ENCODE measurements around the gene ATE1. TPM values are rescaled to one million over a fixed set of nuclear protein-coding genes. Genes with fewer than 3 reads are reported as not detected.
A peak's percentile ranks its signal among the peaks of the same experiment; 100 is the strongest.

The ATE1 gene
- total and polyA plus RNA-seq, 4 donors: 4.2 to 47.8 (median 13.2) TPM

- peak in 2 of 3 donors; percentile 65 to 72 for DNase-seq
- Histone ChIP-seq H3K36me3 (ENCODE audit: control insufficient read depth in 4 of 4, insufficient read depth in 4 of 4, low read length in 4 of 4) (no peaks in the 10 kb centered on the region), H3K4me1 (ENCODE audit: control insufficient read depth in 5 of 5, insufficient read depth in 5 of 5, low read length in 5 of 5) (peaks cover 0 to 11% (median 5%) of the 10 kb centered on the region in 5 donors), H3K27ac (ENCODE audit: low read depth in 1 of 2, low read length in 1 of 2) (no peak overlapping the region), H3K9me3 (ENCODE audit: control insufficient read depth in 4 of 4, insufficient read depth in 3 of 4, low read length in 3 of 4) (no peaks in the 10 kb centered on the region), H3K4me3 (no peak overlapping the region), H3K9ac (ENCODE audit: insufficient read depth in 1 of 2, low read length in 2 of 2) (no peak overlapping the region), H3K27me3 (ENCODE audit: control insufficient read depth in 3 of 3, insufficient read depth in 3 of 3, low read length in 2 of 3) (no peaks in the 10 kb centered on the region)
- 52 to 54% methylated on average over 13 of the region's 13 CpGs for WGBS, 2 donors
- TF ChIP-seq, protein P1, sequence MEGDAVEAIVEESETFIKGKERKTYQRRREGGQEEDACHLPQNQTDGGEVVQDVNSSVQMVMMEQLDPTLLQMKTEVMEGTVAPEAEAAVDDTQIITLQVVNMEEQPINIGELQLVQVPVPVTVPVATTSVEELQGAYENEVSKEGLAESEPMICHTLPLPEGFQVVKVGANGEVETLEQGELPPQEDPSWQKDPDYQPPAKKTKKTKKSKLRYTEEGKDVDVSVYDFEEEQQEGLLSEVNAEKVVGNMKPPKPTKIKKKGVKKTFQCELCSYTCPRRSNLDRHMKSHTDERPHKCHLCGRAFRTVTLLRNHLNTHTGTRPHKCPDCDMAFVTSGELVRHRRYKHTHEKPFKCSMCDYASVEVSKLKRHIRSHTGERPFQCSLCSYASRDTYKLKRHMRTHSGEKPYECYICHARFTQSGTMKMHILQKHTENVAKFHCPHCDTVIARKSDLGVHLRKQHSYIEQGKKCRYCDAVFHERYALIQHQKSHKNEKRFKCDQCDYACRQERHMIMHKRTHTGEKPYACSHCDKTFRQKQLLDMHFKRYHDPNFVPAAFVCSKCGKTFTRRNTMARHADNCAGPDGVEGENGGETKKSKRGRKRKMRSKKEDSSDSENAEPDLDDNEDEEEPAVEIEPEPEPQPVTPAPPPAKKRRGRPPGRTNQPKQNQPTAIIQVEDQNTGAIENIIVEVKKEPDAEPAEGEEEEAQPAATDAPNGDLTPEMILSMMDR (IDR thresholded peaks at IDR 0.05; ENCODE audit: control extremely low read depth, extremely low read depth): no peak
- ATAC-seq (ENCODE audit: insufficient read depth, low FRiP score): no peak
Observed at GRCh38 chr10:121736315-121737130, 191.3 kb downstream of the ATE1 start.

GRCh38 chr10:121735263-121735662 is 192.6 kb downstream of the ATE1 start:
- TF ChIP-seq, protein P1 (IDR thresholded peaks at IDR 0.05; ENCODE audit: control extremely low read depth, extremely low read depth): no peak
- H3K4me3 ChIP-seq: no peak overlapping the region
- no peak overlapping the region for H3K9ac ChIP-seq (ENCODE audit: insufficient read depth in 1 of 2, low read length in 2 of 2)
- 79 to 80% methylated on average over 13 of the region's 13 CpGs for WGBS, 2 donors
- no peaks in the 10 kb centered on the region for H3K9me3 ChIP-seq (ENCODE audit: control insufficient read depth in 4 of 4, insufficient read depth in 3 of 4, low read length in 3 of 4)
- ATAC-seq (ENCODE audit: insufficient read depth, low FRiP score) (no peak), DNase-seq (no peak)
- H3K36me3 ChIP-seq (ENCODE audit: control insufficient read depth in 4 of 4, insufficient read depth in 4 of 4, low read length in 4 of 4): no peaks in the 10 kb centered on the region
- H3K27ac ChIP-seq (ENCODE audit: low read depth in 1 of 2, low read length in 1 of 2): no peak overlapping the region
- peaks cover 0 to 11% (median 5%) of the 10 kb centered on the region in 5 donors for H3K4me1 ChIP-seq (ENCODE audit: control insufficient read depth in 5 of 5, insufficient read depth in 5 of 5, low read length in 5 of 5)
- no peaks in the 10 kb centered on the region for H3K27me3 ChIP-seq (ENCODE audit: control insufficient read depth in 3 of 3, insufficient read depth in 3 of 3, low read length in 2 of 3)

DNA sequence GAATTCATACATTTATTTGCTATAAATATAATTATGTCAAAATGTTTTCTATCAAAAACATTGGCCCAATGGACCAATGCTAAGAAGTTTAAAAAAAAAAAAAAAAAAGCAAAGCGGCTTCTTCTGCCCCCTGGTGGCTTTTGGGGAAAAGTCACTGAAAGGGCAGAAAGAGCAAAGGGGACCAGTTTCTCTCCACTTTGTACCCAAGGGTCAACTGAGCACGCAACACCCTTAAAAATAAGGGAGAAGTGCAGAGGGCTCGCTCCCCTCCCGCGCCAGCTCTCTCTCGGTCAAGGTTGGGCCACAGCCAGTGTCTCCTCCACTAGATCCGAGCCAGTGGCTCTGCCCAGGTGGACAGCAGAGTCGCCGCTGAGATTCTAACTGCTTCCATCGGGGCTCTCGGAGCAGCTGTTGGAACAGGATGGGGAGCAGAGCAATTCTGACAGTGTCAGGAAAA is 193.2 kb downstream of the ATE1 start:
- peak in 2 of 3 donors; percentile 28 to 32 for DNase-seq
- ATAC-seq (ENCODE audit: insufficient read depth, low FRiP score): no peak
- Histone ChIP-seq H3K9me3 (ENCODE audit: control insufficient read depth in 4 of 4, insufficient read depth in 3 of 4, low read length in 3 of 4) (no peaks in the 10 kb centered on the region), H3K27me3 (ENCODE audit: control insufficient read depth in 3 of 3, insufficient read depth in 3 of 3, low read length in 2 of 3) (no peaks in the 10 kb centered on the region), H3K27ac (ENCODE audit: low read depth in 1 of 2, low read length in 1 of 2) (no peak overlapping the region), H3K9ac (ENCODE audit: insufficient read depth in 1 of 2, low read length in 2 of 2) (no peak overlapping the region), H3K4me3 (no peak overlapping the region), H3K36me3 (ENCODE audit: control insufficient read depth in 4 of 4, insufficient read depth in 4 of 4, low read length in 4 of 4) (no peaks in the 10 kb centered on the region), H3K4me1 (ENCODE audit: control insufficient read depth in 5 of 5, insufficient read depth in 5 of 5, low read length in 5 of 5) (peaks cover 0 to 11% (median 5%) of the 10 kb centered on the region in 5 donors)
- 37 to 42% methylated on average over 11 of the region's 11 CpGs for WGBS, 2 donors
- TF ChIP-seq, protein P1 (IDR thresholded peaks at IDR 0.05; ENCODE audit: control extremely low read depth, extremely low read depth): peak; percentile 12
